IPS-20b (cell line): ENCODE results near the gene PTGIS.

Source experiments
- H3K27ac ChIP-seq: one replicate; pipeline ENCODE4 v1.5.1; 2013; ENCODE audit warnings: low read length
- H3K27me3 ChIP-seq: 2 replicates; pipeline ENCODE4 v1.6.1; 2013; ENCODE audit warnings: mild to moderate bottlenecking, low read length, inconsistent platforms; ENCODE audit not compliant: insufficient read depth
- H3K36me3 ChIP-seq: 2 replicates; pipeline ENCODE4 v1.6.1; 2013; ENCODE audit warnings: low read depth, mild to moderate bottlenecking, inconsistent platforms, low read length, moderate library complexity; ENCODE audit not compliant: insufficient read depth
- H3K4me1 ChIP-seq: 2 replicates; pipeline ENCODE4 v1.6.1; 2013; ENCODE audit warnings: mild to moderate bottlenecking, control low read depth, inconsistent platforms, low read length, moderate library complexity; ENCODE audit not compliant: insufficient read depth
- H3K4me3 ChIP-seq: 2 replicates; pipeline ENCODE4 v1.5.1; 2013; ENCODE audit warnings: mild to moderate bottlenecking, low read length, inconsistent platforms
- H3K9ac ChIP-seq: 2 replicates; pipeline ENCODE4 v1.6.1; 2013; ENCODE audit warnings: low read depth, mild to moderate bottlenecking, inconsistent platforms, low read length, moderate library complexity
- H3K9me3 ChIP-seq: 2 replicates; pipeline ENCODE4 v1.6.1; 2013; ENCODE audit warnings: mild to moderate bottlenecking, low read depth, low read length, inconsistent platforms; ENCODE audit not compliant: insufficient read depth

PTGIS gene

GRCh38 chr20:49513517-49513916, 54.4 kb downstream of the PTGIS start:
- Histone ChIP-seq H3K36me3 (peaks cover 5% of the 10 kb centered on the region), H3K4me3 (no peak overlapping the region), H3K4me1 (no peaks in the 10 kb centered on the region), H3K9me3 (no peaks in the 10 kb centered on the region), H3K27me3 (no peaks in the 10 kb centered on the region), H3K9ac (no peak overlapping the region), H3K27ac (no peak overlapping the region)

GRCh38 chr20:49513009-49513408, 54.9 kb downstream of the PTGIS start:
- no peaks in the 10 kb centered on the region for H3K27me3 ChIP-seq
- no peaks in the 10 kb centered on the region for H3K9me3 ChIP-seq

GRCh38 chr20:49511788-49512525, 56.0 kb downstream of the PTGIS start:
- H3K27ac ChIP-seq = no peak overlapping the region
- H3K4me3 ChIP-seq = no peak overlapping the region
- H3K27me3 ChIP-seq = no peaks in the 10 kb centered on the region
- H3K36me3 ChIP-seq = peaks cover 7% of the 10 kb centered on the region
- H3K4me1 ChIP-seq = no peaks in the 10 kb centered on the region
- no peaks in the 10 kb centered on the region for H3K9me3 ChIP-seq
- no peak overlapping the region for H3K9ac ChIP-seq

More at GRCh38 chr20:49513009-49513408, 54.9 kb downstream of the PTGIS start:
- Histone ChIP-seq H3K27ac (no peak overlapping the region), H3K36me3 (peaks cover 5% of the 10 kb centered on the region), H3K9ac (no peak overlapping the region), H3K4me1 (no peaks in the 10 kb centered on the region), H3K4me3 (no peak overlapping the region)

- Histone ChIP-seq H3K4me3 (no peak overlapping the region), H3K27ac (no peak overlapping the region), H3K9ac (no peak overlapping the region), H3K36me3 (peaks cover 12% of the 10 kb centered on the region), H3K9me3 (no peaks in the 10 kb centered on the region), H3K4me1 (no peaks in the 10 kb centered on the region; the same call in 1 of the 2 replicates), H3K27me3 (no peaks in the 10 kb centered on the region)
Measured at GRCh38 chr20:49510562-49511122, 57.3 kb downstream of the PTGIS start.

- no peaks in the 10 kb centered on the region for H3K9me3 ChIP-seq
- H3K4me1 ChIP-seq = peaks cover 3% of the 10 kb centered on the region; the same call in 1 of the 2 replicates
- peak overlapping the region; percentile 19; the same call in 1 of the 2 replicates for H3K9ac ChIP-seq
- H3K36me3 ChIP-seq = peaks cover 7% of the 10 kb centered on the region; the same call in 1 of the 2 replicates
- no peaks in the 10 kb centered on the region for H3K27me3 ChIP-seq
- no peak overlapping the region for H3K4me3 ChIP-seq
- H3K27ac ChIP-seq = no peak overlapping the region
Measured at GRCh38 chr20:49508435-49509199, 59.3 kb downstream of the PTGIS start.

- no peak overlapping the region for H3K4me3 ChIP-seq
- H3K27me3 ChIP-seq = no peaks in the 10 kb centered on the region
- H3K9me3 ChIP-seq = no peaks in the 10 kb centered on the region
- peaks cover 7% of the 10 kb centered on the region; the same call in 1 of the 2 replicates for H3K36me3 ChIP-seq
- H3K27ac ChIP-seq = no peak overlapping the region
- no peak overlapping the region for H3K9ac ChIP-seq
- peaks cover 3% of the 10 kb centered on the region; the same call in 1 of the 2 replicates for H3K4me1 ChIP-seq
Measured at GRCh38 chr20:49507741-49508434, 60.0 kb downstream of the PTGIS start.

- Histone ChIP-seq H3K9ac (no peak overlapping the region), H3K4me1 (peaks cover 3% of the 10 kb centered on the region; the same call in 1 of the 2 replicates), H3K27me3 (no peaks in the 10 kb centered on the region), H3K4me3 (no peak overlapping the region; the same call in 1 of the 2 replicates), H3K9me3 (no peaks in the 10 kb centered on the region), H3K36me3 (peaks cover 7% of the 10 kb centered on the region; the same call in 1 of the 2 replicates), H3K27ac (no peak overlapping the region)
Measured at GRCh38 chr20:49505518-49505917, 62.4 kb downstream of the PTGIS start.

GRCh38 chr20:49503176-49503575, 64.8 kb downstream of the PTGIS start:
- Histone ChIP-seq H3K4me3 (no peak overlapping the region), H3K36me3 (0 out of 2 replicates have a peak, but pooled peaks cover 7% of the 10 kb centered on the region), H3K4me1 (peaks cover 3% of the 10 kb centered on the region; the same call in 1 of the 2 replicates), H3K27me3 (no peaks in the 10 kb centered on the region), H3K9ac (no peak overlapping the region), H3K27ac (no peak overlapping the region), H3K9me3 (no peaks in the 10 kb centered on the region)

GRCh38 chr20:49501917-49502316, 66.0 kb downstream of the PTGIS start:
- 0 out of 2 replicates have a peak, but pooled peaks cover 5% of the 10 kb centered on the region for H3K36me3 ChIP-seq
- peaks cover 3% of the 10 kb centered on the region; the same call in 1 of the 2 replicates for H3K4me1 ChIP-seq
- no peaks in the 10 kb centered on the region for H3K27me3 ChIP-seq
- H3K27ac ChIP-seq = no peak overlapping the region
- no peak overlapping the region for H3K4me3 ChIP-seq
- H3K9me3 ChIP-seq = no peaks in the 10 kb centered on the region
- H3K9ac ChIP-seq = no peak overlapping the region

- H3K4me3 ChIP-seq = no peak overlapping the region
- no peaks in the 10 kb centered on the region for H3K36me3 ChIP-seq
- H3K4me1 ChIP-seq = no peaks in the 10 kb centered on the region
- no peak overlapping the region for H3K9ac ChIP-seq
- H3K9me3 ChIP-seq = no peaks in the 10 kb centered on the region
- H3K27me3 ChIP-seq = no peaks in the 10 kb centered on the region
- no peak overlapping the region for H3K27ac ChIP-seq
Measured at GRCh38 chr20:49497398-49497669, 70.6 kb downstream of the PTGIS start.

GRCh38 chr20:49496553-49497397, 71.2 kb downstream of the PTGIS start:
- Histone ChIP-seq H3K4me1 (no peaks in the 10 kb centered on the region), H3K36me3 (no peaks in the 10 kb centered on the region), H3K9me3 (no peaks in the 10 kb centered on the region), H3K27me3 (no peaks in the 10 kb centered on the region), H3K27ac (no peak overlapping the region), H3K9ac (no peak overlapping the region), H3K4me3 (no peak overlapping the region)
